Activated T-cell treated with anti-CD3 and anti-CD28 coated beads for 1 hour (primary cell): Measurements from ENCODE around the gene SMARCA1.

Experiments
- DNase-seq: peaks from one replicate; pipeline ENCODE4 v3.0.0-alpha.2; 2020; ENCODE audit warnings: low read depth

Gene SMARCA1

DNA sequence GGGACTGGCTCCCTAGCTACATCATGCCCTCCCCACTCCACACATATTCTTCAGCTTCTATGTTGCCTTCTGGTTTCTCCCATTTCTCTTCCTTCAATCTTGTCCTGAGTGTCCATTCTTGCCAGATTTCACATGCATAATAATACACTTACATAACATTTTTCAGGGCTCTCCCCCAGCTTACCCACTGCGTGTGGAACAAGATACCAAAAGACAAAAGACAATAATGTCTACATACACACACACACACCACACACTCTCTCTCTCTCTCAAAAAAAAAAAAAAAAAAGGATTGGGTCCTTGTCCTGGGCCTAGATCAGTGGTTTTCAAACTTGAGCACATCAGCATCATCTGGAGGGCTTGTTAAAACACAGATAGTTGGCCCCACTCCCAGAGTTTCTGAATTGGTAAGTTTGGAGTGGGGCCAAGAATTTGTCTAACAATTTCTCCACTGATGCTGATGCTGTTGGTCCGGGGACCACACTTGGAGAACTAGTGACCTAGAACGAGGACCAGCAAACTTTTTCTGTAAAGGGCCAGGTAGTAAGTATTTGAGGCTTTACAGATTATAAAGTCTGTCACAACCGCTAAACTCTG lies 6.5 kb upstream of the SMARCA1 start:
- DNase-seq, result no peak

DNA sequence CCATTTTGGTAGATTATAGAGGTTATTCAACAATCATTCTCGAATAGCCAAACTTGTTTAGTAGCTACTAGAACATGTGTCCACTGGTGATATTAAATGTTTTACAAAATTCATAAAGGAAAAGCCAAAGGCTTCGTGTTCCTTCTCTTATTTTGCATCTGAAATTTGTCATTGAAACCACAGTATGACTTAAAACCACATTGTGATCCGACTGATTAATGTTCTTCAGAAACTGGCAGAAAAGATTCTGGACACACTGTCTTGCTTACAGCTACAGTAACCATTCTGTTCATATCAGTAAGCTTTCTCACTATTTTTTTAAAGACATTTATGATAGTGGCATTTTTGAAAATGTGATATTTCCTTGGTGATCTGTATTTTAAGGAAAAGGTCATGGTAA lies 2.6 kb upstream of the SMARCA1 start:
- DNase-seq, result no peak

DNA sequence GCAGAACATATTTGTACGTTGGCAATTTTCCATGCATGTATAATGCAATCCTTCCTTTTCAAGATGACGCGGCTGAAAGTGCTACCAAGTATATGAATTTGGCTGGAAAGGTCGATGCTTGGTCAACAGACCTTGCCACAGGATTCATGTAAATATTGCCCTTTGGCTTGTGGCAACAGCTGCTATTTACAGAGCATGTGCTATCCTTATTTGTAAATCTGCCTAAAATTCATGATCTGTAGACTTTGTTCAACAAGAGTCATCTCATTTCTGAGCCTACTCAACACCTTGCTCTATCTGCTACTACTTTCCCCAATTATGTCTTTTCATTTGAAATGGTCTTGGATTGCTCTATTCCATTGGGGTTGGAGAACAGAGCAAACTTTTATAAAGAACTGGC lies 1.9 kb upstream of the SMARCA1 start:
- no peak for DNase-seq

DNA sequence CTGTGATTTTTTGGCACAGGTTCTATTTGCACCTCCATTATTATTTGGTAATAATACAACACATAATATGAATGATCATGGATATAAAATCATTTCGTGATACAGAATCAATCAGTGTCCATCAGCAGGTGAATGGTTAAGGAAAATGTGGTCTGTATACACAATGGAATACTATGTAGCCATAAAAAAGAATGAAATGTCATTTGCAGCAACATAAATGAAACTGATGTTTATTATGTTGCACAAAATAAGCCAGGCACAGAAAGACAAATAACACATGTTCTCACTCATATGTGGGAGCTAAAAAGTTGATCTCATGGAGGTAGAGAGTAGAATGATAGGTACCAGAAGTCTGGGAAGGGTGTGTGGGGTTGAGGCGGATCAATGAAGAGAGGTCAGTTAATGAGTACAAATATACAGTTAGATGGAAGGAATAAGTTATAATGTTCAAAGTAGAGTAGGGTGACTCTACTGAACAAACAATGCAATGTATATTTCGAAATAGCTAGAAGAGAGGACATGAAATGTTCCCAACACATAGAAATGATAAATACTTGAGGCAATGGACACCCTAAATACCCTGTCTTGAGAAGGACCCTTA lies 1.1 kb upstream of the SMARCA1 start:
- DNase-seq, result no peak

DNA sequence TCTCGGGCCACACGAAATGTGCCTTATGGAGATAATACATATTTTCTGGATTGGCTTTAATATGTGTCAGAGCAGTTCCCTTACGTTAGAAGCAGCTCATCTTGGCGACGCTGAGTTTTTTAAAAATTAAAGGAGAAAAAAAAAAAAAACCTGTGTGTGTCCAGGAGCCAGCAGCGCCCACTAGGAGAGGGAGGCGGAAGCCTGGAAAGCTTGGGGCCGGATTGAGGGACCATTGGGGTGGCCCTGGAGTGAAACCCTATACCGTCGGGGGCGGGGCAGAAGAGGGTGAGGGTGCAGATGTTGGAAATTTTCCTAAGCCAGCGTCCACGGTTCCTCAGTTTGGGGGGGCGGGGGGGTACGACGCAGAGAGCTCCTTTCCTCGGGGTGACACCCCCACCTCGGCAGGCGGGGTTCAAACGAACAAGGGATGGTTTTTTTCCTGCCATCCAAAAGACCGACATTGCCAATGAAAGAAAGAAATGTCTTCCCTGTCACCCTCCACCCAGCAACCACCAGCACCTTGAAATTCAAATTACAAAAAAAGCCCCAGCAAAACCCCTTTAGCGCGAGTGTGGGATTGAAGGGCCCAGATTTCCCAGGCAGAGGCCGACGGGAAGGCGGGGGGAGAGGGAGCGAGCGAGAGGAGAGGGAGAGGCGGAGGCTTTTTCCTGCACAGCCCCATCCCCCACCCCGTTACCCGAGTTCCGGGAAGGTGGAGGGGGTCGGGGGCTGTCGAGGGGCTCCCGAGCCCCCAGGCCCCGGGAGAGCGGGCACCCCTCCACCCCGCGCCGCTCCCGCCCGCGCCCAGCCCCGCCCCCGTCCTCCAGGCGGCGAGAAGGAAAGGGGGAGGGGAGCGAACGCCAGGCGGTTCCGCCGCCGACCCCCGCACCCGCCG lies 859 bp downstream of the SMARCA1 start:
- DNase-seq, result no peak

DNA sequence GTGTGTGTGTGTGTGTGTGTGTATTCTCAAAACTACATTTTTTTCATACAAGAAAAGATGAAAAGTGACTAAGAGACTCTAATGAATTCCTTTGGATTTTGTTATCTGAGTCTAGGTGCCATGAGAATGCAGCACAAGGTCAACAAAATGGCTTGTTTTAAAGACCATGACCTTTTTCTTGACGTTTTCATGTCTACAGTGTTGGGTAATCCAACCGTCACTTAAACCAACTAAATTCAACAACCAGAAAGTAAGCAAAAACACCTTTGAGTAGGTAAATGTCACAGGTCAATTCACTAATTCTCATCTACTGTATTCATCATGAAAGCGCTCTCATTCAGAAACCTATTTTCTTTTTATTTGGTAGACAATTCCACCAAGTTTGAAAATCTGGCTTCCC lies 3.1 kb downstream of the SMARCA1 start:
- no peak for DNase-seq

DNA sequence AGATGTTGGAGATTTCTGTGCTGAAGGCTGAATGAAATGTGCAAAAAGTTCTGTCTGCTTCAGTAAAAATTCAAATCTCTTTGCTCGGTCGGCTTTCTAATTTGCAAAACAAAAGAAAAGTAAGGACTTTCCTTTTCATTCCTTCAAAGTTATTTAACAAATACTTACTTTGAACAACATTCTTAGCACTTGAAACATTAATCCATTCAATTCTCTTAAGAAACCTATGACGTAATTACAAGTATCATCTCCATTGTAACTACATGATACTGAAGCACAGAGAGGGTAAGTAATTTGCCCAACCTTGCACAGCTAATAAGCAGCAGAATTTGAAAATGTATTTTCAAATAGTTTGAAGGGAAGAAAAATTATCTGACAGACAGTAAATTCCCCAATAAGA lies 6.9 kb downstream of the SMARCA1 start:
- no peak for DNase-seq

DNA sequence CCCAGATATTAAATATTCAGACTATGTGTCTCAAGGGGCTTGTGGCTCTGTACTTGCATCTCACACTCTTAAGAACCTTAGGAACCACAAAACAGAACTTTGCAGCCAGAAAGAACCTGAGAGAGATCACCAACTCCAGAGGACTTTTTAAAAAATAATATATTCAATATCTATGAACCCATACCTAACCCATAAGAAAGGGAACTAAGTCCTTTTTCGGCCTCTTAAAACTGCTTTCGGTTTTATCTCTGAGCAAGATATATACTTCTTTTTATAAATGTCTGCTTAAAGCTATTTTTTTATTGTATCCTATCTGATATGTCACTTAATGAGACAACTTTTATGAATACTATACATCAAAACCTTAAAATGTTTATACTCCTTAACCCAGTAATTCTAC lies 10.9 kb downstream of the SMARCA1 start:
- DNase-seq, result no peak

DNA sequence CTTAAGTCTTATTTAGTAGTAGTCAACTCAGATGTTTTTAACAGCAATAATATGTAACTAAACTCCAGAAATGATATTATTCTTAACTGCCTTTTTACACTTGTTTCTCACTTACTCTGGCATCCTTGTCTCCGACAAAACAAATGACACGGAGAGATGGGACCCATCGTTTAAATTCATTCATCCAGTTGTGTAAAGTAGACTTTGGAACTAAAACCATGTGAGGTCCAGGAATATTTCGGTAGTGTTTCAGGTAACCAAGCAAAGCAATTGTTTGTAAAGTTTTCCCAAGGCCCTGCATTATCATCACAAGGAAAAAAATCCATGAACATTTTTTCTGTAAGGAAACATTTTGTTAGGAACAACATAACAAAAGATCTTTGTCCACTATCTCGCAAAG lies 11.6 kb downstream of the SMARCA1 start:
- DNase-seq, result no peak

DNA sequence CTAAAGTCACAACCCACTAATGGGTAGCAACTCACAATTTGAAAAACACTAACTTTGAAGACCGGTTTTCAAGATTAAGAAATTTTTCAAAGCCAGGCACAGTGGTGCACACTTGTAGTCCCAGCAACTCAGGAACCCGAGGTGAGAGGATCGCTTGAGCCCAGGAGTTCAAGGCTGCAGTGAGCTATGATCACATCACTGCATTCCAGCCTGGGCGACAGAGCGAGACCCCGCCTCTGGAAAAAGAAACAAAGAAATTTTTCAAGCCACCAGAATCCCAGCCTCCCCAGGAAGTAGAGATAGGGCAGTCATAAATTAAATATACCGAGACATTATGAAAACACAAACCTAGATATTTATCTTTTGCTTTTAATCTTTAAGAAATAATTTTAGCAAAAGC lies 13.0 kb downstream of the SMARCA1 start:
- no peak for DNase-seq

DNA sequence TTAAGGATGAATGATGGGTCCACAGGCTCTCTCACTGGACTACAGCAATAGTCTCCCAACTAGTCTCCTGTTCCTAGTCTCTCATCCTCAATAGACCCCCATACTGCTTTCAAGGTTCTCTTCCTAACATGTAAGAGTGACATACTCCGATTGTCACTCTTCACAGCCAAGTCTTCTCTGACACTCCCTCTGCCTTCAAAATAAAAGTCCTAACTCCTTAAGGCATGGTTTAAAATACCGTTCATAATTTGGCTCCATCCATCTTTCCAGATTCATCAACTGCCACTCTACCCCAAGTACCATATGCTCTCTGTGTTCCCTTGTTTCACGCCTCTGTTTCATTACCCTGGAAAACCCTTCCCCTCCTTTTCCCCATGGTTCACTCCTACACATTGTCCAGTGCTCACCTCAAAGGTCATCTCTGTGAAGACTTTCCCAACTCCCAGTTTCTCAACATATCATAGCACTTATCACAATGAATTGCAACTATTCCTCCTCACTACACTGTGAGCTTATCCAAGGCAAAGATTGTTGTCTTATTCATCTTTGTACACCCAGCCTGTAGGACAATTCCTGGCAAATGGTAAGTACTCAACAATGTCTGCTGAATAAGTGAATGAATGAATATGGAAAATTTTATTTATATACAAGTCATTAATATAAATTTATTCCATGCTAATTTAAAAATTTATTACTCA lies 26.0 kb downstream of the SMARCA1 start:
- DNase-seq, result no peak

DNA sequence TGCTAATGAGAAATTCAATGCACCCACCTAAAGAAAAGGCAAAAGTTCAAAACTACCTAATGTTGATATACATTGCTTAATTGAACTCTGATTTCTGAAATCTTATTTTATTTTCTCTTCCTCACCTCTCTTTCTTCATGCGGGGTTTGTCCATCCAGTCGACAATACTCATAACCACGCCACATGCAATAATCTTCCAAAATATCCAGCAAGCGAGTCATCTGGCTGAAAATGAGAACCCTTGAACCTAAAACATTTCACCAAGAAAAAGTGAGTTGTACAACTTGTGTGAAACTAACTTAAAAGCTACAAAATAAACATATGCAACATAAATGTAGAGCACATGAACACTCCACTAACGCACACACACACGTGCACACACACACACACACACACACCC lies 26.7 kb downstream of the SMARCA1 start:
- no peak for DNase-seq

DNA sequence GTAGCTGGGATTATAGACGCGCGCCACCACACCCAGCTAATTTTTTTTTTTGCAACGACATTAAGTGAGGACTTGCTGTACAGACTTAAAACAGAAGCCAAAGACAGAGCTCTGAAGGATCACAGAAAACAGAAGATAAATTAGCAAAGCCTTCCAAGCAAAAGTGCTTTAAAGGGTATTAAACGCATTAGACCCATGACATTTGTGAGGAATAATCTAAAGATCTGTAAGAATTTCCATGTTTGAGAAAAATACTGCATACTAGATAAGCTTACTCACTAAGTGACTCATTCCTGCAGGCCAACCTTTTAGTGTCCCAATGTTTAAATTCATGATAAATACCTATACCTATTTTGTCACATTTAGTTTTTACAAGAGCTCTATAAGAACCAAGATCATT lies 27.4 kb downstream of the SMARCA1 start:
- no peak for DNase-seq

DNA sequence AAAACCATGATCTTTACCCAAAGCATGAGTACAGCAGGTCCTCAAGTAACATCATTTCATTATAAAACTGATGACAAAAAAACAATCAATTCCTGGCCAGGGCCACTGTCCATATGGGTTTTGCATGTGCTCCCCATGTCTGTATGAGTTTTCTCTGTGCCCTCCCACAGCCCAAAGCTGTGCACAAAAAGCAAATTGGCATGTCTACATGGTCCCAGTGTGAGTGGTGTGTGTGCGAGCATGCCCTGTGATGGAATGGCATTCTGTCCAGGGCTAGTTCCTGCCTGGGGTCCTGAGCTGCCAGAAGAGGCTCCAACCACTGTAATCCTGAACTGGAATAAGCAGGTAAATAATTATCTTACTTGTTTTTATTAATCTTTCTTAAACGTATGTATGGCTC lies 28.4 kb downstream of the SMARCA1 start:
- no peak for DNase-seq

DNA sequence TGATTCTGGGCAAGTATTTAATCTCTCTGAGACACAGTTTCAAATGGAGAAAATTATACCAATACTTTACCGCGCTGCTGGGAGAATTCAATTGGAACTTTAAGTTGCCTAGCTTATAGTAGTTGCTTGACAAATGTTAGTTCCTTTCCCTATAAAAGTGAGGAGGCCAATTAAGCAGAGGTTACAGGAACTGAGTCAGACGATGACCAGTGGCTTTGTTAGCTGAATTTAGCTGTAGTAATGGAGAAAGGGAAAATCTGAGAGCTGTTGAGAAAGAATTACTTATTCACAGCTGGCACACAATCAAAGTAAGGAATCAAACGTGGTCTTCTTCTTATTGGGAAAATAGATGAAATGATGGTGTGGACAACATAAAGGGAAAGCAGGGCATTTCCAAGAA lies 29.6 kb downstream of the SMARCA1 start:
- DNase-seq, result no peak

DNA sequence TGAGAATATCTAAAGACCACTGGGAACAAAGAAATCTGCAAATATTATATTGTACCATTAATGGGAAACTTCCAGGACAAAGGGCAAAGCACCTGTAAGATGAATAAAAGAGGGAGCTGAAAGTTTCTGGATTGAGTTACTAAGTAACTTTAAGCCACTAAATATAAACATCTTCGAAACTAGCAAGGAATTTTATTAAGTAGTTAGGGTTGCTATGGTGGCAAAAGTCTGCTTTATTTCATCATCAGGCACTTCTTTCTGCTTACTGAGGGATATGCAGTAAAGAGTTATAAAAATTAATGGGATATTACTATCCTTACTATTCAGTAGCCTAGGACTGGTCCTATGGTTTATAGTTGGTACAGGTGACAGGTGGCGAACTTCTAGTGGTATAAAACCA lies 33.0 kb downstream of the SMARCA1 start:
- no peak for DNase-seq

DNA sequence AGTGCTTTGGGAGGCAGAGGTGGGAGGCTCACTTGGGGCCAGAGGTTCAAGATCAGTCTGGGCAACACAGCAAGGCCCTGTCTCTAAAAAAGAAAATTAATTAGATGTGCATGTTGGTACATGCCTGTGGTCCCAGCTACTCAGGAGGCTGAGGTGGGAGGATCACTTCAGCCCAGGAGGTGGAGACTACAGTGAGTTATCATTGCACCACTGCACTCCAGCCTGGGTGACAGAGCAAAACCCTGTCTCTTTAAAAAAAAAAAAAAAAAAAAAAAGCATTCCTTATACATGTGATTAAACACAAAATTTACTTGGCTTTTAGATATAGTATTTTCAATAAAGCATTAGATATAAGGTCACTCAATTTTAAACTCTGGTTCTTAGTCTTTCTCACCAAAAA lies 34.9 kb downstream of the SMARCA1 start:
- DNase-seq, result no peak

DNA sequence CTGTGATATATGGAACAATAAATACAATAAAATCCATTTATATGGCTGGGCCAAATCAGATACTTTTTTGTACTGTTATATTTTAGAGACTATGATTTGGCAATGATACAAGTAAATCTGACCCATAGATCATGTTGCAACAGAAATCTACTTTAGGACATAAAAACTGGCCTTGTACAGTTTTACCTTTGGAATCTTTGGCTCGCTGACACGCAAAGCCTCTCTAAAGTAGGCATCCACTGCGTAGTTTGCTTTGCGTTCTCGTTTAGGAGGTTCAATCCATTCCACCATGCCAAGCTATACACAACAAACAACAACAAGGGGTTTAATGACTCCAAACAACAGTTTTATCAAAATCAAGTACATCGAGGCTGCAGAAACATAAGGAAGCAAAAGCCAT lies 42.4 kb downstream of the SMARCA1 start:
- no peak for DNase-seq

DNA sequence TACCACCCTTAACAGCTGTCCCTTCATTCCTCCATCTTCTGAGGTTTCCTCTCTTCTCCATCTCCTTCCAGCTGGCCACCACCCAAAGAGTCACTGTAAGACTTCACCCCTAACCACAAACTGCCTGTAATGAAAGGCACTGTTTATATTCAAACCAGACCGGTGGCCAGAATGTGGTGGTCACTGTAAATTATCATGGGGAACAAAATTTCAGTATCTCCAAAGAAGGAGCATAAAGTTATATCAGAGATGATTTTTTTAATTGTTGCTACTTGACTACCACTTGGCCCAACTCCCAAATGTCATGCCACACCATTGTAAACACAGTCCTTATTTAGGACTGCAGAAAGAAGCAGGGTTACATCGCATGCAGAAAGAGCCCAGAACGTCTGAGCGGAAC lies 44.8 kb downstream of the SMARCA1 start:
- DNase-seq, result no peak

DNA sequence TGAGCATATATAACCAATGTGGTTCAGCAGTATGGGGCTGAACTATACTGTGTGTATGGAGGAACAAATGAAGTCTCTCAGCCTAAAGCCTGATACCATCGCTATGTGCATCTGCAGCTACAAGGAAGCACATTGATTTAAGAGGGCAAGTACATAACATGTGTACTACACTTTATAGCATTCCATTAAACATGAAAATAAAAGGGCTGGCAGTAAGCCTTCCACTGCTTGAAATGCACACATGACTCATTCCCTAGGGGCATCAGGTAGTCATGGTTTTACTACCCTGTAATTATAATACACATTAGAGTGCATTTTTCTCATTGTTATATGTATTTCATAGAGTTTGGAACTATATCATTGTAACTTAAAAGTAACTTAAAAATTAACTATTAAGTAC lies 51.2 kb downstream of the SMARCA1 start:
- no peak for DNase-seq

DNA sequence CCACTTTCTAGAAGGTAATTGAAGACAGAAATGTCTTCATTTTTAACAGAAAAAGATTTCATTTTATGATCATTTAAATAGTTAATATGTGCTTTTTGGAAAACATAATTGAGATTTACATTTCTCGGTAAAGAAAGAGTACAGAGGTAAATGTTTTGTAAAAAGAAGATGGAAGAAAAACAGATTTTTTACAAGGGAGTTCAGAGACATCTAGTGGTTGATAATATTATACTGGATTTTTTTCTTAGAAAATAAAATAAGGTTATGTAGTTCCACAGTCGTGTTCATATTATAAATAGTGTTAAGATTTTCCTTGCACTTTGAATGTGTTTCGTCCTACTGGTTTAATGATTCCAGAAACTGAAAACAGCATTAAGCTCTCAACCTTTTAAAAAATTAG lies 60.6 kb downstream of the SMARCA1 start:
- no peak for DNase-seq

DNA sequence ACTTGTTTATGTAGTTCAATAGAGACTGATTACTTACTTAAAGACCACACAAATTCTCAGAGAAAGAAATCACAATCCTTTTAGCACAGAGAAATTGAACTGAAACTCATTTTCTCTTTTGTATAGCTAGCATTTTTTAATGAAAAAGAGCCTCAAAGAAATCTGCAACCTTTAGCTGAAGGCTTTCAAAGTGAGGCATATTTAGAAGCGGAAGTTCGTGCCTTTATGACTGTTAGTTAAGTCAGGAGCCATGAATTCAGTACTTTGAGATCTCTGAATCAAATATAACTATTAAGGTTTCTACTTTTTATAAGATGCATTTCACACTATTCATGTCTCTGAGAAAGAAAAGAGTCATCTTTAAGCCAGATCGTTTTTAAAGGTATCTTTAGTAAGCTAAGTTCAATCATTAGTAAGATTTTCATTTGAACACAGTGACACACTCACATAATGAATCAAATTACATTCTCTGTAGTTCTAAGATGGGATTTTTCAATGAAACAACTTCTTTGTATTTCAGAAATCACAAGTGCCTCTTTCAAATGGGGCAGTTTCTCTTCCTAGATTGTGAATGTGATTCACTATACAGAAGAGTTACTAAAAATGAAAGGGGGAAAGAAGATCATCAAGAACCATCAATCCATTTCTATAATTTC lies 61.4 kb downstream of the SMARCA1 start:
- no peak for DNase-seq
